Neural cell (in vitro differentiated cells): ENCODE results near the gene ITPR3. TPM values are rescaled to one million over a fixed set of nuclear protein-coding genes. Genes with fewer than 3 reads are reported as not detected.

Experiments used
- H2AFZ ChIP-seq: fragments of 200-600, 300-800 bp; sonication (generic), shearing (Covaris generic); 2 replicates; pipeline ENCODE4 v1.6.0; 2014; ENCODE audit warnings: low read depth, mild to moderate bottlenecking, antibody characterized with exemption, low read length, moderate library complexity
- H3F3A ChIP-seq: fragments of 200-600 bp; shearing (Covaris generic); 2 replicates; pipeline ENCODE4 v1.6.1; 2016; ENCODE audit warnings: mild to moderate bottlenecking, moderate library complexity, mixed read lengths, antibody characterized with exemption, low read length; ENCODE audit not compliant: insufficient read depth, poor library complexity, severe bottlenecking
- H3K27ac ChIP-seq: fragments of 200-600, 300-800 bp; sonication (generic), shearing (Covaris generic); 2 replicates; pipeline ENCODE4 v1.5.1; 2014; ENCODE audit warnings: mild to moderate bottlenecking, low read length, moderate library complexity
- H3K27me3 ChIP-seq: fragments of 300-800, 200-600 bp; sonication (generic), shearing (Covaris generic); 2 replicates; pipeline ENCODE4 v1.6.0; 2014; ENCODE audit warnings: mild to moderate bottlenecking, low read depth, low read length, moderate library complexity; ENCODE audit not compliant: insufficient read depth
- H3K36me3 ChIP-seq: fragments of 300-800, 200-600 bp; sonication (generic), shearing (Covaris generic); 2 replicates; pipeline ENCODE4 v1.5.1; 2014; ENCODE audit warnings: mild to moderate bottlenecking, antibody characterized with exemption, low read length, moderate library complexity; ENCODE audit not compliant: insufficient read depth
- H3K4me2 ChIP-seq: fragments of 300-800, 200-600 bp; sonication (generic), shearing (Covaris generic); 2 replicates; pipeline ENCODE4 v1.6.0; 2014; ENCODE audit warnings: mild to moderate bottlenecking, low read length
- H3K4me3 ChIP-seq: fragments of 300-800, 200-600 bp; sonication (generic), shearing (Covaris generic); 2 replicates; pipeline ENCODE4 v1.5.1; 2014; ENCODE audit warnings: mild to moderate bottlenecking, low read length, moderate library complexity
- H3K79me2 ChIP-seq: fragments of 200-600 bp; shearing (Covaris generic); replicated peaks from 2 replicates; pipeline ENCODE4 v1.6.0; 2014; ENCODE audit warnings: mild to moderate bottlenecking, low read length, moderate library complexity; ENCODE audit not compliant: insufficient read depth
- H3K9ac ChIP-seq: fragments of 300-800, 200-600 bp; sonication (generic), shearing (Covaris generic); 2 replicates; pipeline ENCODE4 v1.6.1; 2016; ENCODE audit warnings: mild to moderate bottlenecking, low read length, mixed read lengths
- H3K9me2 ChIP-seq: fragments of 200-600 bp; shearing (Covaris generic); 2 replicates; pipeline ENCODE4 v1.6.1; 2016; ENCODE audit warnings: mild to moderate bottlenecking, low read length, mixed read lengths; ENCODE audit not compliant: insufficient read depth
- H3K9me3 ChIP-seq: fragments of 200-600, 300-800 bp; sonication (generic), shearing (Covaris generic); 2 replicates; pipeline ENCODE4 v1.6.1; 2016; ENCODE audit warnings: mild to moderate bottlenecking, mixed run types, low read length, moderate library complexity, mixed read lengths
- H4K20me1 ChIP-seq: fragments of 200-600 bp; shearing (Covaris generic); 2 replicates; pipeline ENCODE4 v1.6.1; 2016; ENCODE audit warnings: mild to moderate bottlenecking, mixed run types; ENCODE audit not compliant: insufficient read depth
- CTCF ChIP-seq: fragments of 450-650 bp; IDR thresholded peaks from 2 replicates; pipeline ENCODE4 v1.5.1; 2014; ENCODE audit warnings: antibody characterized with exemption, mild to moderate bottlenecking, moderate library complexity; ENCODE audit not compliant: poor library complexity, severe bottlenecking
- EP300 ChIP-seq: fragments of 450-650 bp; conservative IDR thresholded peaks from 2 replicates; pipeline ENCODE4 v1.6.1; 2014; ENCODE audit warnings: antibody characterized with exemption, mild to moderate bottlenecking, moderate library complexity; ENCODE audit not compliant: poor library complexity, severe bottlenecking
- EZH2 ChIP-seq: fragments of 200-600, 300-800 bp; shearing (Covaris generic), sonication (generic); IDR thresholded peaks from 2 replicates; pipeline ENCODE4 v1.6.1; 2014; ENCODE audit warnings: antibody characterized with exemption, low read length, borderline replicate concordance, mild to moderate bottlenecking; ENCODE audit not compliant: insufficient read depth, poor library complexity, severe bottlenecking
- MXI1 ChIP-seq: fragments of 450-650 bp; conservative IDR thresholded peaks from 2 replicates; pipeline ENCODE4 v1.6.1; 2014; ENCODE audit warnings: antibody characterized with exemption, mild to moderate bottlenecking; ENCODE audit not compliant: poor library complexity, severe bottlenecking
- POLR2AphosphoS5 ChIP-seq: IDR thresholded peaks from 2 replicates; pipeline ENCODE4 v1.6.1; 2012
- RAD21 ChIP-seq: fragments of 450-650 bp; conservative IDR thresholded peaks from 2 replicates; pipeline ENCODE4 v1.6.1; 2014; ENCODE audit warnings: antibody characterized with exemption, mild to moderate bottlenecking, moderate library complexity
- SMC3 ChIP-seq: fragments of 450-650 bp; conservative IDR thresholded peaks from 2 replicates; pipeline ENCODE4 v1.6.1; 2014; ENCODE audit warnings: antibody characterized with exemption, mild to moderate bottlenecking, moderate library complexity; ENCODE audit not compliant: poor library complexity
- TAF1 ChIP-seq: IDR thresholded peaks from 2 replicates; pipeline ENCODE4 v1.6.1; 2012; ENCODE audit warnings: low read depth
- polyA plus RNA-seq: library from polyadenylated mRNA; depleted of rRNA; stranded (reverse); fragments of >200 nt; gene quantifications from 2 replicates; pipeline ENCODE4 v1.2.3, GENCODE V29; 2014
- TF ChIP-seq, protein P1 (sequence below): IDR thresholded peaks from 2 replicates; pipeline ENCODE4 v1.6.1; 2012; ENCODE audit warnings: borderline replicate concordance

Gene ITPR3
- polyA plus RNA-seq, 1 donor from 2014 or later: 0.11 TPM

GRCh38 chr6:33673851-33674250, 52.7 kb downstream of the ITPR3 start:
- H3K4me3 ChIP-seq: no peak overlapping the region
- no peak overlapping the region for H3K9ac ChIP-seq
- H4K20me1 ChIP-seq: no peaks in the 10 kb centered on the region
- H3K27ac ChIP-seq: no peak overlapping the region
- H2AFZ ChIP-seq: no peak overlapping the region
- no peaks in the 10 kb centered on the region for H3K9me3 ChIP-seq
- H3F3A ChIP-seq: no peaks in the 10 kb centered on the region
- TF ChIP-seq CTCF (no peak), MXI1 (no peak), RAD21 (no peak), EZH2 (no peak), EP300 (no peak), TAF1 (no peak), POLR2AphosphoS5 (no peak), SMC3 (no peak)
- TF ChIP-seq, protein P1, sequence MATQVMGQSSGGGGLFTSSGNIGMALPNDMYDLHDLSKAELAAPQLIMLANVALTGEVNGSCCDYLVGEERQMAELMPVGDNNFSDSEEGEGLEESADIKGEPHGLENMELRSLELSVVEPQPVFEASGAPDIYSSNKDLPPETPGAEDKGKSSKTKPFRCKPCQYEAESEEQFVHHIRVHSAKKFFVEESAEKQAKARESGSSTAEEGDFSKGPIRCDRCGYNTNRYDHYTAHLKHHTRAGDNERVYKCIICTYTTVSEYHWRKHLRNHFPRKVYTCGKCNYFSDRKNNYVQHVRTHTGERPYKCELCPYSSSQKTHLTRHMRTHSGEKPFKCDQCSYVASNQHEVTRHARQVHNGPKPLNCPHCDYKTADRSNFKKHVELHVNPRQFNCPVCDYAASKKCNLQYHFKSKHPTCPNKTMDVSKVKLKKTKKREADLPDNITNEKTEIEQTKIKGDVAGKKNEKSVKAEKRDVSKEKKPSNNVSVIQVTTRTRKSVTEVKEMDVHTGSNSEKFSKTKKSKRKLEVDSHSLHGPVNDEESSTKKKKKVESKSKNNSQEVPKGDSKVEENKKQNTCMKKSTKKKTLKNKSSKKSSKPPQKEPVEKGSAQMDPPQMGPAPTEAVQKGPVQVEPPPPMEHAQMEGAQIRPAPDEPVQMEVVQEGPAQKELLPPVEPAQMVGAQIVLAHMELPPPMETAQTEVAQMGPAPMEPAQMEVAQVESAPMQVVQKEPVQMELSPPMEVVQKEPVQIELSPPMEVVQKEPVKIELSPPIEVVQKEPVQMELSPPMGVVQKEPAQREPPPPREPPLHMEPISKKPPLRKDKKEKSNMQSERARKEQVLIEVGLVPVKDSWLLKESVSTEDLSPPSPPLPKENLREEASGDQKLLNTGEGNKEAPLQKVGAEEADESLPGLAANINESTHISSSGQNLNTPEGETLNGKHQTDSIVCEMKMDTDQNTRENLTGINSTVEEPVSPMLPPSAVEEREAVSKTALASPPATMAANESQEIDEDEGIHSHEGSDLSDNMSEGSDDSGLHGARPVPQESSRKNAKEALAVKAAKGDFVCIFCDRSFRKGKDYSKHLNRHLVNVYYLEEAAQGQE: no peak
- H3K4me2 ChIP-seq: no peak overlapping the region
- H3K9me2 ChIP-seq: no peaks in the 10 kb centered on the region
- no peaks in the 10 kb centered on the region for H3K79me2 ChIP-seq
- H3K36me3 ChIP-seq: no peaks in the 10 kb centered on the region
- H3K27me3 ChIP-seq: no peaks in the 10 kb centered on the region

GRCh38 chr6:33675968-33676367, 54.8 kb downstream of the ITPR3 start:
- H3K9ac ChIP-seq: no peak overlapping the region
- no peaks in the 10 kb centered on the region for H3F3A ChIP-seq
- TF ChIP-seq EZH2: no peak
- TF ChIP-seq EP300: peak; percentile 88
- H3K4me2 ChIP-seq: no peak overlapping the region
- no peaks in the 10 kb centered on the region for H3K79me2 ChIP-seq
- no peaks in the 10 kb centered on the region for H3K36me3 ChIP-seq
- H3K9me3 ChIP-seq: no peaks in the 10 kb centered on the region
- H3K27me3 ChIP-seq: no peaks in the 10 kb centered on the region
- H3K27ac ChIP-seq: peak overlapping the region; percentile 16
- H3K4me3 ChIP-seq: no peak overlapping the region
- H2AFZ ChIP-seq: no peak overlapping the region
- H3K9me2 ChIP-seq: no peaks in the 10 kb centered on the region
- H4K20me1 ChIP-seq: no peaks in the 10 kb centered on the region
